GM18520 (cell line): ENCODE data around the gene XCL2.
"Not testable (repeated sequence)": the region's sequence is repeated elsewhere in the genome, so short reads cannot be mapped to it uniquely, and the experiment has no call there.

Experiments used
- ATAC-seq: cut with Tn5 transposase; IDR thresholded peaks from one replicate; pipeline ENCODE4 v1.9.1; 2021; ENCODE audit not compliant: unreplicated experiment

XCL2 gene

GRCh38 chr1:168560370-168560769, 16.6 kb upstream of the XCL2 start:
- no peak for ATAC-seq

- no peak for ATAC-seq
Observed at GRCh38 chr1:168556647-168557046, 12.8 kb upstream of the XCL2 start.

- no peak for ATAC-seq
Observed at GRCh38 chr1:168555508-168556046, 11.8 kb upstream of the XCL2 start.

GRCh38 chr1:168554603-168555483, 11.0 kb upstream of the XCL2 start:
- ATAC-seq = no peak

- no peak for ATAC-seq
Observed at GRCh38 chr1:168553680-168554553, 10.1 kb upstream of the XCL2 start.

- no peak for ATAC-seq
Observed at GRCh38 chr1:168552961-168553360, 9.2 kb upstream of the XCL2 start.

GRCh38 chr1:168551688-168552087, 7.9 kb upstream of the XCL2 start:
- no peak for ATAC-seq

- ATAC-seq = no peak
Observed at GRCh38 chr1:168550971-168551370, 7.2 kb upstream of the XCL2 start.

GRCh38 chr1:168546553-168546895, 2.7 kb upstream of the XCL2 start:
- ATAC-seq = not testable (repeated sequence)

GRCh38 chr1:168545678-168546552, 2.1 kb upstream of the XCL2 start:
- ATAC-seq = not testable (repeated sequence)

GRCh38 chr1:168542978-168543377, 819 bp downstream of the XCL2 start:
- ATAC-seq = not testable (repeated sequence)

GRCh38 chr1:168540798-168541197, 3.0 kb downstream of the XCL2 start:
- not testable (repeated sequence) for ATAC-seq

GRCh38 chr1:168535536-168535935, 8.3 kb downstream of the XCL2 start:
- ATAC-seq = peak; percentile 70

GRCh38 chr1:168531615-168532345, 12.0 kb downstream of the XCL2 start:
- ATAC-seq = no peak

- no peak for ATAC-seq
Observed at GRCh38 chr1:168529518-168529917, 14.3 kb downstream of the XCL2 start.

- no peak for ATAC-seq
Observed at GRCh38 chr1:168521401-168522000, 22.3 kb downstream of the XCL2 start.

GRCh38 chr1:168520832-168521231, 23.0 kb downstream of the XCL2 start:
- ATAC-seq = no peak

- ATAC-seq = peak; percentile 47
Observed at GRCh38 chr1:168520052-168520751, 23.6 kb downstream of the XCL2 start.

GRCh38 chr1:168518813-168519212, 25.0 kb downstream of the XCL2 start:
- no peak for ATAC-seq
